HEK293 (cell line): ENCODE data around the gene GLG1.

ENCODE experiments used
- CTCF ChIA-PET: fragments of 350-600 bp; formaldehyde crosslinking; extraction: SDS; loops from one replicate; lab custom pipeline; 2021; ENCODE audit warnings: antibody characterized with exemption; lab: Yijun Ruan, JAX
- POLR2A ChIA-PET: fragments of 300-600 bp; formaldehyde crosslinking; extraction: SDS; loops from one replicate; lab custom pipeline; 2020; ENCODE audit warnings: antibody characterized with exemption, inconsistent platforms; lab: Yijun Ruan, JAX
- H3K27ac ChIP-seq: fragments of 200-500 bp; sonication (Bioruptor generic); 2 replicates; pipeline ENCODE4 v1.5.1; 2014; ENCODE audit warnings: low read depth, low read length, control low read depth, inconsistent platforms; ENCODE audit errors: extremely low read depth
- H3K36me3 ChIP-seq, 2 experiments: fragments of 200-500 bp in 1 of 2; sonication (Bioruptor generic) in 1 of 2; 1 replicate in 1 of 2; 2 replicates in 1 of 2; pipeline ENCODE4 v1.5.1; 2014 to 2017; ENCODE audit warnings: inconsistent platforms in 2 of 2, low read length in 2 of 2; ENCODE audit not compliant: control insufficient read depth in 2 of 2, insufficient read depth in 1 of 2
- H3K4me1 ChIP-seq: fragments of 200-500 bp; sonication (Bioruptor generic); 2 replicates; pipeline ENCODE4 v1.5.1; 2014; ENCODE audit warnings: mild to moderate bottlenecking, low read length, inconsistent platforms; ENCODE audit not compliant: control insufficient read depth, insufficient read depth
- H3K4me3 ChIP-seq: 2 replicates; pipeline ENCODE4 v1.5.1; 2011; ENCODE audit warnings: low read depth, mild to moderate bottlenecking, control low read depth, low read length, moderate library complexity
- H3K9me3 ChIP-seq: fragments of 200-500 bp; sonication (Bioruptor generic); 2 replicates; pipeline ENCODE4 v1.5.1; 2014; ENCODE audit warnings: low read depth, low read length, inconsistent platforms; ENCODE audit not compliant: control insufficient read depth, insufficient read depth
- BCL11A ChIP-seq: fragments of 450-650 bp; formaldehyde crosslinking; IDR thresholded peaks from 2 replicates; pipeline ENCODE4 v1.5.1; 2016; ENCODE audit warnings: low read depth, missing biosample characterization, missing genetic modification characterization
- INSM2 ChIP-seq: fragments of 450-650 bp; formaldehyde crosslinking; IDR thresholded peaks from 2 replicates; pipeline ENCODE4 v1.5.1; 2016; ENCODE audit warnings: missing biosample characterization, missing genetic modification characterization
- MEIS1 ChIP-seq: sonication (generic); formaldehyde crosslinking; IDR thresholded peaks from 2 replicates; pipeline ENCODE4 v1.8.1; 2022; ENCODE audit warnings: missing genetic modification reagents, mild to moderate bottlenecking, borderline replicate concordance
- MZF1 ChIP-seq: fragments of 450-650 bp; formaldehyde crosslinking; IDR thresholded peaks from 2 replicates; pipeline ENCODE4 v1.5.1; 2017; ENCODE audit warnings: missing biosample characterization, missing genetic modification characterization, borderline replicate concordance
- TRIM28 ChIP-seq: IDR thresholded peaks from 2 replicates; pipeline ENCODE4 v1.6.1; 2011; ENCODE audit warnings: low read length, control low read depth, borderline replicate concordance
- ZFHX2 ChIP-seq: fragments of 450-650 bp; formaldehyde crosslinking; conservative IDR thresholded peaks from 2 replicates; pipeline ENCODE4 v1.5.1; 2016; ENCODE audit warnings: missing biosample characterization, missing genetic modification characterization
- ZFP69B ChIP-seq: fragments of 450-650 bp; formaldehyde crosslinking; IDR thresholded peaks from 2 replicates; pipeline ENCODE4 v1.5.1; 2016; ENCODE audit warnings: missing biosample characterization, missing genetic modification characterization
- ZNF10 ChIP-seq: fragments of 450-650 bp; formaldehyde crosslinking; IDR thresholded peaks from 2 replicates; pipeline ENCODE4 v1.5.1; 2017; ENCODE audit warnings: missing biosample characterization, missing genetic modification characterization
- ZNF121 ChIP-seq: fragments of 450-650 bp; formaldehyde crosslinking; IDR thresholded peaks from 2 replicates; pipeline ENCODE4 v1.5.1; 2016; ENCODE audit warnings: missing biosample characterization, missing genetic modification characterization
- ZNF132 ChIP-seq: fragments of 450-650 bp; formaldehyde crosslinking; IDR thresholded peaks from 2 replicates; pipeline ENCODE4 v1.5.1; 2017; ENCODE audit warnings: missing biosample characterization, missing genetic modification characterization, borderline replicate concordance
- ZNF174 ChIP-seq: fragments of 450-650 bp; formaldehyde crosslinking; IDR thresholded peaks from 2 replicates; pipeline ENCODE4 v1.5.0; 2017; ENCODE audit warnings: missing biosample characterization, mild to moderate bottlenecking, missing genetic modification characterization
- ZNF221 ChIP-seq: fragments of 450-650 bp; formaldehyde crosslinking; IDR thresholded peaks from 2 replicates; pipeline ENCODE4 v1.5.1; 2017; ENCODE audit warnings: missing biosample characterization, missing genetic modification characterization, borderline replicate concordance
- ZNF341 ChIP-seq: fragments of 450-650 bp; formaldehyde crosslinking; IDR thresholded peaks from 2 replicates; pipeline ENCODE4; 2016; ENCODE audit warnings: low read depth, missing biosample characterization, missing genetic modification characterization
- ZNF37A ChIP-seq: fragments of 450-650 bp; IDR thresholded peaks from 2 replicates; pipeline ENCODE4 v1.5.1; 2018; ENCODE audit warnings: missing biosample characterization, missing genetic modification characterization
- ZNF391 ChIP-seq: fragments of 450-650 bp; formaldehyde crosslinking; IDR thresholded peaks from 2 replicates; pipeline ENCODE4 v1.5.1; 2016; ENCODE audit warnings: low read depth, missing biosample characterization, missing genetic modification characterization, borderline replicate concordance
- ZNF394 ChIP-seq: fragments of 450-650 bp; formaldehyde crosslinking; IDR thresholded peaks from 2 replicates; pipeline ENCODE4 v1.5.1; 2016; ENCODE audit warnings: missing biosample characterization, missing genetic modification characterization, mild to moderate bottlenecking, moderate library complexity, borderline replicate concordance
- ZNF423 ChIP-seq: fragments of 450-650 bp; formaldehyde crosslinking; IDR thresholded peaks from 2 replicates; pipeline ENCODE4 v1.5.1; 2016; ENCODE audit warnings: missing biosample characterization, missing genetic modification characterization
- ZNF433 ChIP-seq: fragments of 450-650 bp; formaldehyde crosslinking; IDR thresholded peaks from 2 replicates; pipeline ENCODE4 v1.5.1; 2016; ENCODE audit warnings: missing biosample characterization, missing genetic modification characterization, low read depth
- ZNF600 ChIP-seq: fragments of 450-650 bp; formaldehyde crosslinking; IDR thresholded peaks from 2 replicates; pipeline ENCODE4 v1.5.1; 2016; ENCODE audit warnings: missing biosample characterization, missing genetic modification characterization
- ZNF621 ChIP-seq: fragments of 450-650 bp; formaldehyde crosslinking; IDR thresholded peaks from 2 replicates; pipeline ENCODE4 v1.5.1; 2017; ENCODE audit warnings: missing biosample characterization, missing genetic modification characterization
- ZNF624 ChIP-seq: fragments of 450-650 bp; formaldehyde crosslinking; IDR thresholded peaks from 2 replicates; pipeline ENCODE4 v1.5.1; 2017; ENCODE audit warnings: missing biosample characterization, missing genetic modification characterization
- ZNF626 ChIP-seq: fragments of 450-650 bp; sonication (Bioruptor Pico); formaldehyde crosslinking; IDR thresholded peaks from 2 replicates; pipeline ENCODE4 v1.5.1; 2018; ENCODE audit warnings: missing biosample characterization, missing genetic modification characterization, inconsistent platforms
- ZNF670 ChIP-seq: fragments of 450-650 bp; formaldehyde crosslinking; IDR thresholded peaks from 2 replicates; pipeline ENCODE4 v1.5.1; 2016; ENCODE audit warnings: missing biosample characterization, missing genetic modification characterization, low read depth
- ZNF677 ChIP-seq: fragments of 450-650 bp; IDR thresholded peaks from 2 replicates; pipeline ENCODE4 v1.5.0; 2018; ENCODE audit warnings: missing biosample characterization, mild to moderate bottlenecking, missing genetic modification characterization, moderate library complexity
- ZNF76 ChIP-seq: fragments of 450-650 bp; formaldehyde crosslinking; IDR thresholded peaks from 2 replicates; pipeline ENCODE4; 2016; ENCODE audit warnings: low read depth, missing biosample characterization, missing genetic modification characterization, borderline replicate concordance
- ZNF777 ChIP-seq: fragments of 450-650 bp; formaldehyde crosslinking; IDR thresholded peaks from 2 replicates; pipeline ENCODE4 v1.5.1; 2017; ENCODE audit warnings: missing biosample characterization, missing genetic modification characterization, borderline replicate concordance
- ZSCAN23 ChIP-seq: fragments of 450-650 bp; formaldehyde crosslinking; IDR thresholded peaks from 2 replicates; pipeline ENCODE4 v1.5.1; 2016; ENCODE audit warnings: missing biosample characterization, missing genetic modification characterization
- ZXDB ChIP-seq: fragments of 450-650 bp; formaldehyde crosslinking; IDR thresholded peaks from 2 replicates; pipeline ENCODE4 v1.5.1; 2016; ENCODE audit warnings: missing biosample characterization, missing genetic modification characterization
- TF ChIP-seq, protein P1 (sequence below): fragments of 450-650 bp; formaldehyde crosslinking; IDR thresholded peaks from 2 replicates; pipeline ENCODE4 v1.5.1; 2017; ENCODE audit warnings: missing biosample characterization, missing genetic modification characterization
- TF ChIP-seq, protein P2 (sequence below): sonication (generic); formaldehyde crosslinking; IDR thresholded peaks from 2 replicates; pipeline ENCODE4 v1.8.1; 2022; ENCODE audit warnings: mild to moderate bottlenecking, moderate library complexity, missing genetic modification reagents
- TF ChIP-seq, protein P3 (sequence below): fragments of 450-650 bp; formaldehyde crosslinking; IDR thresholded peaks from 2 replicates; pipeline ENCODE4 v1.5.1; 2016; ENCODE audit warnings: missing biosample characterization, missing genetic modification characterization

GLG1 gene

DNA sequence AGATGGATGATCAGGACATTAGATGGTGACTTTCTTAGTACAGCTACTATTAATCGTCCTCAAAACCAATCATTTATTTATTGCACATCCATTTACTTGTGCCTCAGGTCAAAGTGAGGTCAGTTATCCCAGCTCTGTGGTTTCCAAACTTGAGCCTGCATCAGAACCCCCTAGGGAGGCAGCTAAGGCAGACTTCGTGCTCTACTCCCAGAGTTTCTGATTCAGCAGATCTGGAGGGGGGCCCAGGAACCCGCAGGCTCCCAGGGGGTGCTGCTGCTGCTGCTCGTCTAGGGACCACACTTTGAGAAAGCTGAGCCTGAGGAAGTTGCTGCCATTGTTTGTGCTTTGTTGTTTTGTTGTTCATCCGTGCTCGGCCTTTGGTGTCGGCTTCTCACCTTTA lies 141.6 kb downstream of the GLG1 start (continued):
- TF ChIP-seq, protein P1, sequence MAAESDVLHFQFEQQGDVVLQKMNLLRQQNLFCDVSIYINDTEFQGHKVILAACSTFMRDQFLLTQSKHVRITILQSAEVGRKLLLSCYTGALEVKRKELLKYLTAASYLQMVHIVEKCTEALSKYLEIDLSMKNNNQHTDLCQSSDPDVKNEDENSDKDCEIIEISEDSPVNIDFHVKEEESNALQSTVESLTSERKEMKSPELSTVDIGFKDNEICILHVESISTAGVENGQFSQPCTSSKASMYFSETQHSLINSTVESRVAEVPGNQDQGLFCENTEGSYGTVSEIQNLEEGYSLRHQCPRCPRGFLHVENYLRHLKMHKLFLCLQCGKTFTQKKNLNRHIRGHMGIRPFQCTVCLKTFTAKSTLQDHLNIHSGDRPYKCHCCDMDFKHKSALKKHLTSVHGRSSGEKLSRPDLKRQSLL = no peak
- TF ChIP-seq ZNF777 (tag by site-specific recombination) = no peak

DNA sequence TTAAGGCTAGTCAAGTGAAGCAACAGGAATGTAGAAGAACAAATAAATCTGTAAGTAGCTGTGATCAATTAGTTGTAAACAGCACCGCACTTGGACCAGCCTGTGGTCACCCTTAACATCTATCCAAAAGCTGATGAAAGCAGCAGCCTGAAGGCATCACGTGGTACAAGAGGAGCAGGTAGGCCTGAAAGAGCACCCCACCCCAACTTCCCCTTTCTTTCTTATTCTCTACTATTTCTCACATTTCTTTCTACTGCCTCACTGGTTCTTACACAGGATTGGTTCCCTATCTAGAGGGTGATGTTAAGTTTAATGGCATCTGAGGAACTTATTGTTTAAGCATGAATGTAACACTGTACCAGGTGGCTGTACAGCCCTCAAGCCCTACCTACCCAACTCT lies 143.0 kb downstream of the GLG1 start:
- ChIA-PET POLR2A (no interaction called here), CTCF (interaction anchor here (0.6 kb wide), 1 partner anchor 735 kb away, joined by 3 read pairs; no protein-coding TSS in a partner anchor)
- H3K4me1 ChIP-seq = no peaks in the 10 kb centered on the region

DNA sequence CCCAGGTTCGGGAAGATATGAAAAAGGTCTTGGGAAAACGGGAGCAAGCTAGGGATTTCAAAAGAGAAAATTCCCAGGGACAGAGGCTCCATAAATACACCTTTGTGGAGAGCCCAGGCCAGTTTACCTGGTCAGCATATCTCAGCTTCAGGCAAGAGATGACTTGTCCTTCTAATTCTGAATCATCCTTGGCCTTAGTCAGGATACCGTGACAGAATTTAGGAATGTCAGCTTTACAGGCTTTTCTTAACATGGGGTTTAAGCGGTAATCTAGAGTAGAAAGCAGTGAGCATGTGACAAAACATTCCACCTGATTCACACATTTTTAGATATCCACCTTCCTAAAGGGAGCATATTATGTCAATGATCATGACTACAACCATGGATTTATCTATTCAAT lies 144.6 kb downstream of the GLG1 start:
- TF ChIP-seq ZNF132 (no peak), ZNF621 (tag by site-specific recombination) (no peak), ZNF174 (tag by site-specific recombination) (no peak), ZNF76 (no peak), BCL11A (tag by site-specific recombination) (no peak), ZNF391 (tag by site-specific recombination) (no peak), ZNF677 (tag by site-specific recombination) (no peak), ZNF670 (tag by site-specific recombination) (no peak), ZNF626 (tag by site-specific recombination) (no peak), ZNF37A (tag by site-specific recombination) (no peak), ZSCAN23 (no peak), MEIS1 (no peak), TRIM28 (no peak), ZNF394 (tag by site-specific recombination) (no peak), ZXDB (no peak), ZFP69B (tag by site-specific recombination) (no peak), ZNF121 (no peak)
- TF ChIP-seq, protein P2, sequence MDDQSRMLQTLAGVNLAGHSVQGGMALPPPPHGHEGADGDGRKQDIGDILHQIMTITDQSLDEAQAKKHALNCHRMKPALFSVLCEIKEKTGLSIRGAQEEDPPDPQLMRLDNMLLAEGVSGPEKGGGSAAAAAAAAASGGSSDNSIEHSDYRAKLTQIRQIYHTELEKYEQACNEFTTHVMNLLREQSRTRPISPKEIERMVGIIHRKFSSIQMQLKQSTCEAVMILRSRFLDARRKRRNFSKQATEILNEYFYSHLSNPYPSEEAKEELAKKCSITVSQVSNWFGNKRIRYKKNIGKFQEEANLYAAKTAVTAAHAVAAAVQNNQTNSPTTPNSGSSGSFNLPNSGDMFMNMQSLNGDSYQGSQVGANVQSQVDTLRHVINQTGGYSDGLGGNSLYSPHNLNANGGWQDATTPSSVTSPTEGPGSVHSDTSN (CRISPR knock-in tag) = no peak

More for the DNA sequence above, 143.0 kb downstream of the GLG1 start:
- H3K9me3 ChIP-seq = no peaks in the 10 kb centered on the region
- TF ChIP-seq ZFHX2 (no peak), ZNF221 (tag by site-specific recombination) (no peak), ZNF423 (tag by site-specific recombination) (no peak), ZNF10 (tag by site-specific recombination) (no peak), ZNF624 (tag by site-specific recombination) (no peak), ZNF132 (no peak), ZNF600 (tag by site-specific recombination) (no peak), INSM2 (tag by site-specific recombination) (no peak), ZNF341 (tag by site-specific recombination) (no peak), ZNF777 (tag by site-specific recombination) (no peak), ZNF433 (tag by site-specific recombination) (no peak), MZF1 (tag by site-specific recombination) (no peak)
- TF ChIP-seq, protein P3, sequence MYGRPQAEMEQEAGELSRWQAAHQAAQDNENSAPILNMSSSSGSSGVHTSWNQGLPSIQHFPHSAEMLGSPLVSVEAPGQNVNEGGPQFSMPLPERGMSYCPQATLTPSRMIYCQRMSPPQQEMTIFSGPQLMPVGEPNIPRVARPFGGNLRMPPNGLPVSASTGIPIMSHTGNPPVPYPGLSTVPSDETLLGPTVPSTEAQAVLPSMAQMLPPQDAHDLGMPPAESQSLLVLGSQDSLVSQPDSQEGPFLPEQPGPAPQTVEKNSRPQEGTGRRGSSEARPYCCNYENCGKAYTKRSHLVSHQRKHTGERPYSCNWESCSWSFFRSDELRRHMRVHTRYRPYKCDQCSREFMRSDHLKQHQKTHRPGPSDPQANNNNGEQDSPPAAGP (tag by site-specific recombination) = no peak
- H3K4me3 ChIP-seq = no peak overlapping the region
- H3K27ac ChIP-seq = no peak overlapping the region
- H3K36me3 ChIP-seq = peaks cover 15 to 82% of the 10 kb centered on the region in 2 experiments

More for the DNA sequence above, 144.6 kb downstream of the GLG1 start:
- peaks cover 23 to 82% of the 10 kb centered on the region in 2 experiments for H3K36me3 ChIP-seq
- H3K9me3 ChIP-seq = no peaks in the 10 kb centered on the region
- POLR2A ChIA-PET = no interaction called here
- no peak overlapping the region for H3K27ac ChIP-seq
- H3K4me3 ChIP-seq = no peak overlapping the region
- no peaks in the 10 kb centered on the region for H3K4me1 ChIP-seq
- CTCF ChIA-PET = interaction anchor here (1.2 to 1.3 kb wide), 2 partner anchors 12 to 401 kb away, joined by 3 to 4 read pairs; no protein-coding TSS in a partner anchor
